Esophagus squamous epithelium (tissue), 5 donors: ENCODE measurements around the gene LCE1F. TPM values are rescaled to one million over a fixed set of nuclear protein-coding genes. Genes with fewer than 3 reads are reported as not detected.

ENCODE experiments used
- DNase-seq: peaks from one replicate; lab custom pipeline; 2025; lab: John Stamatoyannopoulos, UW
- H3K27ac ChIP-seq, 4 donors: fragments of 200-600 bp; sonication (generic); one replicate each; pipeline ENCODE4 v1.5.1; 2016 to 2019; ENCODE audit warnings: mild to moderate bottlenecking in 1 of 4
- H3K27me3 ChIP-seq, 4 donors: fragments of 200-600 bp; sonication (generic); 1 replicate in 3 of 4; 2 replicates in 1 of 4; pipeline versions ENCODE4 v1.5.1 to v1.6.0; 2017 to 2021; ENCODE audit warnings: antibody characterized with exemption in 1 of 4
- H3K36me3 ChIP-seq, 3 donors: fragments of 200-600 bp; sonication (generic); one replicate each; pipeline ENCODE4 v1.5.1; 2016 to 2019
- H3K4me1 ChIP-seq, 3 donors: fragments of 200-600 bp; sonication (generic); one replicate each; pipeline ENCODE4 v1.5.1; 2017 to 2019
- H3K4me3 ChIP-seq, 4 donors: fragments of 200-600 bp; sonication (generic); 1 replicate in 3 of 4; 2 replicates in 1 of 4; pipeline ENCODE4 v1.5.1; 2016 to 2019; ENCODE audit warnings: mild to moderate bottlenecking in 2 of 4, moderate library complexity in 1 of 4
- H3K9me3 ChIP-seq, 3 donors: fragments of 200-600 bp; sonication (generic); one replicate each; pipeline ENCODE4 v1.5.1; 2016 to 2019
- CTCF ChIP-seq, 6 experiments: fragments of 450-650 bp in 4 of 6; fragments of 200-600 bp in 2 of 6; sonication (generic) in 2 of 6; IDR thresholded peaks; one replicate each; pipeline ENCODE4 v1.5.1; 2016 to 2019; ENCODE audit warnings: antibody characterized with exemption in 6 of 6, mild to moderate bottlenecking in 4 of 6, moderate library complexity in 4 of 6
- POLR2A ChIP-seq, 4 donors: fragments of 450-650 bp; IDR thresholded peaks; one replicate each; pipeline ENCODE4 v1.6.1; 2017; ENCODE audit warnings: antibody characterized with exemption in 4 of 4, mild to moderate bottlenecking in 4 of 4, moderate library complexity in 3 of 4
- WGBS, 2 donors: methylation state at CpG; one replicate each; pipeline ENCODE4 v1.1.5; 2018; 5-methylcytosine and 5-hydroxymethylcytosine counted together
- intact Hi-C: fragments of 100-400 bp; cut with DNase I; formaldehyde crosslinking; loops from one replicate; pipeline ENCODE4 v1.15.0; 2022
- total RNA-seq, 4 donors: library from RNA; depleted of rRNA; stranded (reverse); fragments of >200 nt; gene quantifications; one replicate each; pipeline ENCODE4 v1.1.0, GENCODE V29; 2016
- donor health status: DM: yes; HTN: yes; CAD: no.

LCE1F gene
- total RNA-seq, 4 donors from 2014 or later: not detected

- 74 to 81% methylated on average over 2 of the region's 2 CpGs for WGBS, 2 donors
- Histone ChIP-seq H3K27ac (no peak within 1 kb of the TSS), H3K4me1 (peaks cover 0 to 11% (median 0%) of the 10 kb centered on the region in 3 donors), H3K36me3 (no peaks in the 10 kb centered on the region), H3K9me3 (no peaks in the 10 kb centered on the region), H3K27me3 (no peaks in the 10 kb centered on the region), H3K4me3 (no peak within 1 kb of the TSS)
- TF ChIP-seq CTCF (IDR thresholded peaks at IDR 0.05): no peak
- no peak for DNase-seq
- intact Hi-C loops: no loop called here
Observed at GRCh38 chr1:152811671-152812070, 36.7 kb downstream of the LCE1F start, which contains the start of gene LCE1B. TSS of gene LCE1B (plus strand) at chr1:152811971. CDS start at chr1:152812447, 476 bp downstream.

GRCh38 chr1:152817309-152817708 is 42.4 kb downstream of the LCE1F start:
- WGBS, 2 donors: 26 to 50% methylated on average over 6 of the region's 6 CpGs
- no peak for DNase-seq

GRCh38 chr1:152823294-152823693 is 48.4 kb downstream of the LCE1F start:
- no peaks in the 10 kb centered on the region for H3K27me3 ChIP-seq
- H3K4me3 ChIP-seq: no peak overlapping the region
- 46 to 58% methylated on average over 5 of the region's 5 CpGs for WGBS, 2 donors
- H3K27ac ChIP-seq: no peak overlapping the region
- no peak for TF ChIP-seq POLR2A (IDR thresholded peaks at IDR 0.05)
- TF ChIP-seq CTCF (IDR thresholded peaks at IDR 0.05): no peak
- intact Hi-C loops: no loop called here
- no peak for DNase-seq
- no peaks in the 10 kb centered on the region for H3K36me3 ChIP-seq
- no peaks in the 10 kb centered on the region for H3K4me1 ChIP-seq
- no peaks in the 10 kb centered on the region for H3K9me3 ChIP-seq

More at GRCh38 chr1:152817309-152817708, 42.4 kb downstream of the LCE1F start:
- no peaks in the 10 kb centered on the region for H3K4me1 ChIP-seq
- H3K36me3 ChIP-seq: no peaks in the 10 kb centered on the region
- no peaks in the 10 kb centered on the region for H3K27me3 ChIP-seq
- no peaks in the 10 kb centered on the region for H3K9me3 ChIP-seq
- intact Hi-C loops: no loop called here
- no peak overlapping the region for H3K27ac ChIP-seq
- TF ChIP-seq CTCF (IDR thresholded peaks at IDR 0.05) (no peak), POLR2A (IDR thresholded peaks at IDR 0.05) (no peak)
- H3K4me3 ChIP-seq: no peak overlapping the region

DNA sequence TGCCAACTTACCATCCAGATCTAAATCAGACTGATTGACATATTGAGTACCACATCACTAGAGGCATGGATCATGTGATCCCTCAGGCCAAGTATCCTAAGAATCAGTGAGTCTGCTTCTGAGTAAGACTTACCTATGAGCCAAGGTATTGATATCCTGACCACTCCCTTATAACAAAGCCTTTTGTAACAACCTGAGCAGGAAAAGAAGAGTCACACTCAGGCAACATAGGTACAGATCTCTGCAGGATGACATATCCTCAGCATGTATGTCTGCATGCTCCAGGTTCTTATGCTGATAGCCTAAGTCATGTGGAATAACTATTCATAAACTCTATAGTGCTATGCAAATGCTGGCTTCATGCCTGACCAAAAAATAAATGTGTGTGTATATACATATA is 50.0 kb downstream of the LCE1F start:
- H3K36me3 ChIP-seq: no peaks in the 10 kb centered on the region
- intact Hi-C loops: no loop called here

More for the DNA sequence above, 50.0 kb downstream of the LCE1F start:
- no peak overlapping the region for H3K4me3 ChIP-seq
- no peaks in the 10 kb centered on the region for H3K4me1 ChIP-seq
- TF ChIP-seq CTCF (IDR thresholded peaks at IDR 0.05) (no peak), POLR2A (IDR thresholded peaks at IDR 0.05) (no peak)
- H3K27ac ChIP-seq: no peak overlapping the region
- H3K9me3 ChIP-seq: no peaks in the 10 kb centered on the region
- DNase-seq: no peak
- H3K27me3 ChIP-seq: no peaks in the 10 kb centered on the region

Other genes starting within 250 kb of the LCE1F start
- gene LCE3E, start 208.4 kb upstream of the LCE1F start, total RNA-seq: 10 to 100 TPM in 1 of 4 donors, 1 to 10 TPM in 2, under 1 TPM in 1; 0.76 to 10.0 (median 2.4) TPM
- 10 to 100 TPM in 1 of 4 donors, not detected in 3; 19.2 TPM for gene LCE3D, start 194.6 kb upstream of the LCE1F start, total RNA-seq
- gene LCE3C, start 174.9 kb upstream of the LCE1F start, total RNA-seq: not detected
- gene LCE3B, start 161.3 kb upstream of the LCE1F start, total RNA-seq: not detected
- gene LCE3A, start 152.0 kb upstream of the LCE1F start, total RNA-seq: not detected
- gene LCE2D, start 111.8 kb upstream of the LCE1F start, total RNA-seq: not detected
- gene LCE2C, start 99.9 kb upstream of the LCE1F start, total RNA-seq: not detected
- not detected for gene LCE2B, start 89.0 kb upstream of the LCE1F start, total RNA-seq
- not detected for gene LCE2A, start 76.8 kb upstream of the LCE1F start, total RNA-seq
- not detected for gene LCE4A, start 67.0 kb upstream of the LCE1F start, total RNA-seq
- 1 to 10 TPM in 2 of 4 donors, under 1 TPM in 2; 0.09 to 3.7 (median 1.2) TPM for gene KPRP, start 17.1 kb upstream of the LCE1F start, total RNA-seq
- gene LCE1E, start 11.1 kb downstream of the LCE1F start, total RNA-seq: not detected
- gene LCE1D, start 21.6 kb downstream of the LCE1F start, total RNA-seq: not detected
- under 1 TPM in 1 of 4 donors, not detected in 3; 0.57 TPM for gene LCE1C, start 31.5 kb downstream of the LCE1F start, total RNA-seq
- not detected for gene LCE1B, start 36.8 kb downstream of the LCE1F start, total RNA-seq
- not detected for gene LCE1A, start 52.3 kb downstream of the LCE1F start, total RNA-seq
- not detected for gene LCE6A, start 67.7 kb downstream of the LCE1F start, total RNA-seq
- not detected for gene LCE7A, start 84.9 kb downstream of the LCE1F start, total RNA-seq
- gene SMCP, start 103.2 kb downstream of the LCE1F start, total RNA-seq: not detected
- 100 to 1,000 TPM; 155 to 336 (median 262) TPM for gene IVL, start 133.4 kb downstream of the LCE1F start, total RNA-seq
- gene SPRR5, start 172.1 kb downstream of the LCE1F start, total RNA-seq: 1 to 10 TPM in 2 of 4 donors, not detected in 2; 1.3 to 2.2 TPM
- gene SPRR4, start 195.5 kb downstream of the LCE1F start, total RNA-seq: 1 to 10 TPM in 2 of 4 donors, under 1 TPM in 1, not detected in 1; 0.64 to 6.4 (median 1.3) TPM
- gene SPRR1A, start 208.9 kb downstream of the LCE1F start, total RNA-seq: 1,000 to 10,000 TPM in 1 of 4 donors, 100 to 1,000 TPM in 2, 10 to 100 TPM in 1; 57.4 to 1,951 (median 348) TPM
- over 10,000 TPM in 1 of 4 donors, 1,000 to 10,000 TPM in 3; 7,283 to 22,357 (median 8,768) TPM for gene SPRR3, start 226.6 kb downstream of the LCE1F start, total RNA-seq